GM23338 (cell line): ENCODE results near the gene ADAMTS4. TPM values are rescaled to one million over a fixed set of nuclear protein-coding genes. Genes with fewer than 3 reads are reported as not detected.

Experiments used
- ATAC-seq: fragments of 200-7000 bp; cut with Tn5 transposase; 3 replicates; pipeline ENCODE4 v1.9.1; 2020
- DNase-seq: peaks from one replicate; pipeline ENCODE4 v3.0.0-alpha.2; 2015; ENCODE audit warnings: low spot score
- H2AFZ ChIP-seq: fragments of 200-600 bp; sonication (generic); 2 replicates; pipeline ENCODE4 v1.8.0; 2016; ENCODE audit warnings: antibody characterized with exemption, mild to moderate bottlenecking, moderate library complexity
- H3F3A ChIP-seq: fragments of 200-600 bp; sonication (generic); replicated peaks from 2 replicates; pipeline ENCODE4 v1.8.0; 2017; ENCODE audit warnings: antibody characterized with exemption, mixed run types, low read depth
- H3K27ac ChIP-seq: fragments of 200-600 bp; sonication (generic); 2 replicates; pipeline ENCODE4 v1.6.1; 2016; ENCODE audit warnings: low read depth
- H3K27me3 ChIP-seq: fragments of 200-600 bp; sonication (generic); 2 replicates; pipeline ENCODE4 v1.8.0; 2016; ENCODE audit warnings: mild to moderate bottlenecking, mixed run types, moderate library complexity; ENCODE audit not compliant: insufficient read depth
- H3K36me3 ChIP-seq: fragments of 200-600 bp; sonication (generic); 2 replicates; pipeline ENCODE4 v1.8.0; 2016; ENCODE audit warnings: mild to moderate bottlenecking; ENCODE audit not compliant: insufficient read depth
- H3K4me1 ChIP-seq: fragments of 200-600 bp; sonication (generic); 2 replicates; pipeline ENCODE4 v1.8.0; 2016; ENCODE audit warnings: mild to moderate bottlenecking, moderate library complexity; ENCODE audit not compliant: insufficient read depth
- H3K4me2 ChIP-seq: fragments of 200-600 bp; sonication (generic); 2 replicates; pipeline ENCODE4 v1.7.1; 2017; ENCODE audit warnings: mixed run types
- H3K4me3 ChIP-seq: fragments of 200-600 bp; sonication (generic); 2 replicates; pipeline ENCODE4 v1.6.1; 2016; ENCODE audit warnings: mixed run types
- H3K79me2 ChIP-seq: fragments of 200-600 bp; sonication (generic); replicated peaks from 2 replicates; pipeline ENCODE4 v1.8.0; 2017; ENCODE audit warnings: mild to moderate bottlenecking; ENCODE audit not compliant: insufficient read depth
- H3K9me2 ChIP-seq: fragments of 200-600 bp; sonication (generic); 2 replicates; pipeline ENCODE4 v1.8.0; 2017; ENCODE audit not compliant: insufficient read depth
- H4K20me1 ChIP-seq: fragments of 200-600 bp; sonication (generic); replicated peaks from 2 replicates; pipeline ENCODE4 v1.8.0; 2017; ENCODE audit warnings: mild to moderate bottlenecking; ENCODE audit not compliant: insufficient read depth
- H3K27ac Mint-ChIP-seq: 2 replicates; pipeline ENCODE4 v1.8.0; 2020; ENCODE audit warnings: inconsistent platforms, mild to moderate bottlenecking, moderate library complexity, mixed read lengths
- H3K27me3 Mint-ChIP-seq: 3 replicates; pipeline ENCODE4 v1.8.0; 2022; ENCODE audit warnings: low read depth, mild to moderate bottlenecking, moderate library complexity, mixed read lengths, inconsistent platforms; ENCODE audit not compliant: insufficient read depth, poor library complexity
- H3K36me3 Mint-ChIP-seq: 3 replicates; pipeline ENCODE4 v1.8.0; 2021; ENCODE audit warnings: low read depth, mild to moderate bottlenecking, inconsistent platforms, moderate library complexity, mixed read lengths
- H3K4me1 Mint-ChIP-seq: 3 replicates; pipeline ENCODE4 v1.8.0; 2020; ENCODE audit warnings: mild to moderate bottlenecking, inconsistent platforms, mixed read lengths
- H3K4me3 Mint-ChIP-seq: 3 replicates; pipeline ENCODE4 v1.8.0; 2021; ENCODE audit warnings: moderate library complexity, mild to moderate bottlenecking, inconsistent platforms, mixed read lengths
- H3K9me3 Mint-ChIP-seq: 3 replicates; pipeline ENCODE4 v1.8.0; 2020; ENCODE audit warnings: moderate library complexity, mild to moderate bottlenecking, inconsistent platforms, mixed read lengths
- CREB1 ChIP-seq: fragments of 250-450 bp; sonication (Bioruptor Pico); IDR thresholded peaks from 2 replicates; pipeline ENCODE4 v1.5.0; 2020; ENCODE audit warnings: low read depth, mild to moderate bottlenecking, moderate library complexity
- CTCF ChIP-seq, 2 experiments: fragments of 200-600 bp in 1 of 2; sonication (generic) in 1 of 2; conservative IDR thresholded peaks; 2 replicates each; pipeline versions ENCODE4 v1.5.1 to v1.6.1; 2016 to 2017; ENCODE audit warnings: antibody characterized with exemption in 2 of 2, low read depth in 2 of 2, mild to moderate bottlenecking in 2 of 2, moderate library complexity in 1 of 2
- EZH2 ChIP-seq: fragments of 200-600 bp; sonication (generic); IDR thresholded peaks from one replicate; pipeline ENCODE4 v1.8.0; 2017; ENCODE audit warnings: antibody characterized with exemption, mild to moderate bottlenecking, low read depth; ENCODE audit not compliant: unreplicated experiment
- EZH2phosphoT487 ChIP-seq: fragments of 200-600 bp; sonication (generic); IDR thresholded peaks from one replicate; pipeline ENCODE4 v1.8.1; 2018; ENCODE audit warnings: antibody characterized with exemption; ENCODE audit not compliant: unreplicated experiment
- JUNB ChIP-seq: IDR thresholded peaks from one replicate; pipeline ENCODE4 v1.6.1; 2016; ENCODE audit warnings: antibody characterized with exemption; ENCODE audit not compliant: unreplicated experiment
- NANOG ChIP-seq: IDR thresholded peaks from 2 replicates; pipeline ENCODE4 v1.6.1; 2016; ENCODE audit warnings: antibody characterized with exemption, borderline replicate concordance
- POLR2AphosphoS5 ChIP-seq: IDR thresholded peaks from 2 replicates; pipeline ENCODE4 v1.6.1; 2016; ENCODE audit warnings: antibody characterized with exemption, low read depth
- REST ChIP-seq: IDR thresholded peaks from one replicate; pipeline ENCODE4 v1.6.1; 2018; ENCODE audit warnings: antibody characterized with exemption; ENCODE audit not compliant: unreplicated experiment
- STAT1 ChIP-seq: IDR thresholded peaks from one replicate; pipeline ENCODE4 v1.6.1; 2016; ENCODE audit warnings: antibody characterized with exemption; ENCODE audit not compliant: unreplicated experiment
- ZNF114 ChIP-seq: fragments of 250-450 bp; sonication (Bioruptor Pico); IDR thresholded peaks from 2 replicates; pipeline ENCODE4 v1.5.0; 2020; ENCODE audit warnings: mild to moderate bottlenecking, moderate library complexity
- ZNF331 ChIP-seq: fragments of 250-450 bp; sonication (Bioruptor Pico); IDR thresholded peaks from 2 replicates; pipeline ENCODE4 v1.5.0; 2020; ENCODE audit warnings: low read depth, mild to moderate bottlenecking, moderate library complexity
- ZNF462 ChIP-seq: fragments of 250-450 bp; sonication (Bioruptor Pico); IDR thresholded peaks from 2 replicates; pipeline ENCODE4 v1.5.0; 2020; ENCODE audit warnings: mild to moderate bottlenecking, moderate library complexity
- polyA plus RNA-seq: library from polyadenylated mRNA; unstranded; fragments of >200 nt; fragmentation: Nextera tagmentation; extraction: Ambion mirVana; gene quantifications from 2 replicates; pipeline ENCODE4 v1.2.1, GENCODE V29; 2016
- total RNA-seq: library from RNA; depleted of rRNA; stranded (reverse); fragments of >200 nt; shearing (Covaris generic); gene quantifications from 2 replicates; pipeline ENCODE4 v1.2.3, GENCODE V29; 2014
- TF ChIP-seq, protein P1 (sequence below): IDR thresholded peaks from 2 replicates; pipeline ENCODE4 v1.6.1; 2016; ENCODE audit warnings: antibody characterized with exemption

Gene ADAMTS4
- total and polyA plus RNA-seq, 2 experiments from 2014 or later, result 1.3 to 5.2 TPM

DNA sequence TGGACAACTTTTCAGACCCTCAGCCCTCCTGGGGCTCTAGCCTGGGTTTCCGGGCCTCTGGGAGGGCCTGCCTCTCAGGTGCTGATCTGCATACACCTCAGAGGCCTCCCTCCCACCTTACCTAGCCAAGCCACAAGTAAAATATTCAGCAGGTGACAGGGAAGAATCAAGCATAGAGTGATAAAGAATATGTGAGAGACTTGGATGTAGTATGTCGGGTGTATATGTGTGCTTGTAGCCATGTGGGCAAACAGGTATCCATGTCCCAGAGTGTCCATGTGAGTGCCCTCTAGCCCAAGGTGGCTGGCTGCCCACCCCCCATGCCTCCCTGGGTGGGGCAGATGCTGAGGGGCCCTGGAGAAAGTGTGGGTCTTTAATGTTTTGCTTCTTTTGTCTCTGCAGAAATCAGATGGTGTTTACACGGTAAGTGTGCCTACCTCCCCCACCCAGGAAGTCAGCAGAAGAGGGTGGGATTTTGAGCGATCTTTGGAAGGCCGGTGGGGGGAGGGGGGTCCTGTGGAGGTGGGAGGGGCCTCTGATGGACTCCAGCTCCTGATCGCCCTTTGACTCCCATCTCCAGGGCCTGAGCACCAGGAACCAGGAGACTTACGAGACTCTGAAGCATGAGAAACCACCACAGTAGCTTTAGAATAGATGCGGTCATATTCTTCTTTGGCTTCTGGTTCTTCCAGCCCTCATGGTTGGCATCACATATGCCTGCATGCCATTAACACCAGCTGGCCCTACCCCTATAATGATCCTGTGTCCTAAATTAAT, 19.6 kb upstream of the ADAMTS4 start:
- ATAC-seq (peak; percentile 33), DNase-seq (no peak)
- Histone ChIP-seq H3K9me2 (no peaks in the 10 kb centered on the region), H4K20me1 (no peaks in the 10 kb centered on the region), H3F3A (peaks cover 10% of the 10 kb centered on the region; the same call in 1 of the 2 replicates), H2AFZ (peak overlapping the region; percentile 87), H3K79me2 (no peaks in the 10 kb centered on the region), H3K27ac (no peak overlapping the region), H3K4me2 (peak overlapping the region; percentile 51), H3K36me3 (peaks cover 11% of the 10 kb centered on the region), H3K4me1 (peaks cover 22% of the 10 kb centered on the region), H3K4me3 (0 out of 2 replicates have a peak overlapping the region, but pooled peaks have one; percentile 13), H3K27me3 (no peaks in the 10 kb centered on the region)
- Mint-ChIP-seq H3K27me3 (peaks cover 18% of the 10 kb centered on the region), H3K36me3 (peaks cover 17% of the 10 kb centered on the region), H3K27ac (no peak overlapping the region), H3K4me3 (no peak overlapping the region; the same call in 2 of the 3 replicates), H3K4me1 (peaks cover 29% of the 10 kb centered on the region), H3K9me3 (no peaks in the 10 kb centered on the region; the same call in 2 of the 3 replicates)
- TF ChIP-seq EZH2 (no peak), EZH2phosphoT487 (no peak), CREB1 (no peak), JUNB (no peak), POLR2AphosphoS5 (no peak), ZNF462 (CRISPR knock-in tag) (no peak), REST (no peak), CTCF (conservative IDR thresholded peaks at IDR 0.05; ENCODE audit: low read depth in 2 of 2) (no peak), ZNF114 (no peak), ZNF331 (CRISPR knock-in tag) (no peak), NANOG (no peak), STAT1 (no peak)
- TF ChIP-seq, protein P1, sequence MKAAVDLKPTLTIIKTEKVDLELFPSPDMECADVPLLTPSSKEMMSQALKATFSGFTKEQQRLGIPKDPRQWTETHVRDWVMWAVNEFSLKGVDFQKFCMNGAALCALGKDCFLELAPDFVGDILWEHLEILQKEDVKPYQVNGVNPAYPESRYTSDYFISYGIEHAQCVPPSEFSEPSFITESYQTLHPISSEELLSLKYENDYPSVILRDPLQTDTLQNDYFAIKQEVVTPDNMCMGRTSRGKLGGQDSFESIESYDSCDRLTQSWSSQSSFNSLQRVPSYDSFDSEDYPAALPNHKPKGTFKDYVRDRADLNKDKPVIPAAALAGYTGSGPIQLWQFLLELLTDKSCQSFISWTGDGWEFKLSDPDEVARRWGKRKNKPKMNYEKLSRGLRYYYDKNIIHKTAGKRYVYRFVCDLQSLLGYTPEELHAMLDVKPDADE, result no peak
